Transverse colon (tissue), 3 donors: ENCODE measurements around the gene ARHGEF7.

Experiments
- CTCF ChIP-seq, 5 experiments: fragments of 200-600 bp in 3 of 5; fragments of 450-650 bp in 2 of 5; sonication (generic) in 3 of 5; IDR thresholded peaks; 1 replicate in 2 of 5; 2 replicates in 3 of 5; pipeline ENCODE4 v1.5.1; 2016 to 2017; ENCODE audit warnings: antibody characterized with exemption in 5 of 5, inconsistent platforms in 3 of 5, mild to moderate bottlenecking in 2 of 5, moderate library complexity in 1 of 5
- EP300 ChIP-seq: sonication (generic); formaldehyde crosslinking; IDR thresholded peaks from one replicate; pipeline ENCODE4 v1.6.1; 2017; ENCODE audit warnings: antibody characterized with exemption, low read depth
- POLR2A ChIP-seq: fragments of 450-650 bp; IDR thresholded peaks from one replicate; pipeline ENCODE4 v1.6.1; 2016; ENCODE audit warnings: antibody characterized with exemption, mild to moderate bottlenecking, moderate library complexity

- TF ChIP-seq CTCF (IDR thresholded peaks at IDR 0.05), result no peak
- TF ChIP-seq POLR2A, result no peak
- no peak for TF ChIP-seq EP300
These were observed 222.6 kb downstream of the ARHGEF7 start for GRCh38 chr13:111337741-111338140.
